CD4-positive, alpha-beta T cell treated with Interleukin-17A for 1 hour (primary cell): ENCODE results near the gene KIAA0040.
"Not testable (repeated sequence)": the region's sequence is repeated elsewhere in the genome, so short reads cannot be mapped to it uniquely, and the experiment has no call there.

ENCODE experiments used
- DNase-seq: peaks from one replicate; pipeline ENCODE4 v3.0.0-alpha.2; 2020

The KIAA0040 gene

DNA sequence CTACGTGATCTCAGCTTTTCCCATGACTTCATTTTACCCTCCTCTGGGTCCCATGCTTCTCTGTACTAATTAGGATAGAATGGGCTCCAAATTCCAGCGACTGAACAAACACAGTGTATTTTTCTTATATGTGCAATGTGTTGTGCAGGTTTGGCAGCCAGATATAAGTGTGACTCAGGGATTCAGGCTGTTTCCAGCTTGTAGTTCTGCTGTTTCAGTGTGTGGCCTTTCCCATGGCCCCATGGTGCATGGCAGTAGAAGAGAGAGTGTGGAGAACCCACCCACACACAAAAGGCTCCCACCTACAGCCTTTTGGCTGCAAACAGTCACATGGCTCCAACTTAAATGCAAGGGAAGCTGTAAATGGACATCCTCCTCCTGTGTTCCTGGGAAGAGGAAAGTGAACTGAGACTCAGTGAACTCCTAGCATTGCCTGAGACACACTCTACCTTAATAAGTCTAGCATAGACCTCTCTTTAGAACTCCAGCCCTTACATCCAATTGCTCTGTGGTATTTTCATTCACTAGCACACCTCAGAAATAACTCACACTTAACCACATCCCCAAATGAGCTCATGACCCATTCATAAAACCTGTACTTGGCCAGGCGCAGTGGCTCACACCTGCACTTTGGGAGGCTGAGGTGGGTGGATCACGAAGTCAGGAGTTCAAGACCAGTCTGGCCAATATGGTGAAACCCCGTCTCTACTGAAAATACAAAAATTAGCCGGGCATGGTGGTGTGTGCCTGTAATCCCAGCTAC lies 58.7 kb downstream of the KIAA0040 start:
- no peak for DNase-seq

DNA sequence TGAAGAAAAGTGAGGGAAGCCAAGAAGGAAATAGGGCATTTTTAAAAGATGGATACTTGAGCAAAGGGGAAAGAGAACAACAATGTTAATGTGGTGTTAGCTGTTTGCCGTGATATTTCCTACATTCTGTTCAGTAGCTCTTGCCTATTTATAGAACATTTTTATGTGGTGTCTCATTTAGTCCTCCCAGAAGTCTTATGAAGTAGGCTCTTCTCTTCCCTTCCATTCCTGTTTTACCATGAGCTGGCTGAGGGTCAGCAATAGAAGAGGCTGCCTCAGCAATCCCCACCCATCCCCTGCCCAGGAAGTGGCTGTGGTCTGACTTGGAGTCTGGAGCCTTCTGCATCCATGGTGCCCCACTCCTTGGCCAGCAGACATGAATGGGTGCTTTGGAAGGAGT lies 60.1 kb downstream of the KIAA0040 start:
- DNase-seq = no peak

DNA sequence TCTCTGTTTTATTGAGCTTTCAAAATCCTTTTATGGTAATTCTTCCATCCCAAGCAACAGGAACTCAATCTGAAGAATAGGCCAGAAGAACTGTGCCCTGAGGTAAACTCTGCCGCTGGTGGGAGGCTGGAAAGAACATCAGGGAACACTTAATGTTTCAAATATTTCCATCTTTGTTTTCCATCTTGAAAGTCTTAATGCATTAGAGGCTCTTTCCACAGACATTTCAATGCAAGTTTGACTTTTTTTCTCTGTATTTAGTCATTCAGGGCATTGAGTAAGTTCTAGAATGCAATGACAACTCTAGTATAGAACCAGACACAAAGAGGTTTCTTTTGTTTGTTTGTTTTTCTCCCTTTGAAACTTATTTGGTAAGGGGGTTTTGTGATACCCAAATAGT lies 61.5 kb downstream of the KIAA0040 start:
- DNase-seq = no peak

DNA sequence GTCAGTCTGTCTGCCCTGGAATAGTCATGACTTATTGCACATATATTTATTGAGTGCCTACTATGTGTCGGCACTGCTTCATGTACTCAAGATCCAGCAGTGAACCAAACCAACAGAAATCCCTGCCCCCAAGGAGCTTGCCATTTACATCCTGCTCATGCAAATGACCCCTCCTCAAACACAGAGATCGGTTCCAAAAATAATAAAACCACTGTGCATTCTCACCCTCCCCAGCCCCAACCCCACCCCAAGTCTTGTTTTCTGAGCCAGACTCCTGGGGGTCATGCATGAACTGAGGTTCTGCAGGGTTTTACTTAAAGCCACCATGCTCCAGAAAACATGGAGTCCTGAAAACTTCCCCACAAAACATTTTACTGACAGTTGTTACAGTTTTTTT lies 61.9 kb downstream of the KIAA0040 start:
- DNase-seq = no peak

DNA sequence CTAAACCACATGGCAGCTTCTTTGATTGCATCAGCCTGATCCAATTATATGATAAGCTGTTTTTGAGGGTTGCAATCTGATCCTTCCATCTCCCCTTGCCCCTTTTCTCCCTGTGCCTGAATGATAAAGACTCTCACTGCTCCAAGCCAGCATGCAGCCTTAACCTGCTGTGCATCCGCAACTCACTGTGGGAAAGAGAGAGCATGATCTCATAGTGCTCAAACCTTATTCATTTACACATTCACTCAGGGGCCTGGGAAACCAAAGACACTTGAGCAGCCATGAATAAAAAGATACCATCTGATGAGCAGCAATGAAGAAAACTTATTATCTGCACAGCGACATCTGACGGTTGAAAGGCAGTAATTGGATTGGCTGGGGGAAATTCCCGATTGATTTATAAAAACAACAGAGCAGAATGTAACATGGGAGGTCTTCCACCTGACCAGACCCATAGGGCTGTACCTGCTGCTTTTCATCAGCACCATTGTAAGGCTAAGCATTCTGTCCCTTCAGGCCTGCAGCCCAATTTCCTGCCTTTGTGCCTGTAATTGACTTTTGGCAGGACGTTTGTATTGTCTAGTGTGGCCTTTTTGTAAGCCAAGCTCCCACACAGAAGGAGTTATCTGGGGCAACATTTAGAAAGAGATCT lies 62.5 kb downstream of the KIAA0040 start:
- DNase-seq = no peak

DNA sequence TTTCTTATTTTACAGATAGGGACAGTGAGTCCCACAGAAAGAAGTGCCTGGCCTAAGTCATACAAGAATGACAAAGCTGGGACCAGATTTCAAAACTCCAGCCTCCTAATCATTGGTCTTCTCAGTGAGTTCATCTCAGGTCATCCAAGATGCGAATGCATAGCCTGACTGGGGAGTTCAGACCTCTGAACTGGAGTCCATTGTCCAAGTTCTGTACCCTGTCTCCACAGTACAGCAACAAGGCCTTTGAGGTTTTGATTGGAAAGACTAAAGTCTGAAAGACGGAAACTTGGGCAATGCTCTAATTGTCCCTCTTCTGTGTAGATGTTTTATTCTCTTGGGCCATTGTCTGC lies 63.0 kb downstream of the KIAA0040 start:
- no peak for DNase-seq

DNA sequence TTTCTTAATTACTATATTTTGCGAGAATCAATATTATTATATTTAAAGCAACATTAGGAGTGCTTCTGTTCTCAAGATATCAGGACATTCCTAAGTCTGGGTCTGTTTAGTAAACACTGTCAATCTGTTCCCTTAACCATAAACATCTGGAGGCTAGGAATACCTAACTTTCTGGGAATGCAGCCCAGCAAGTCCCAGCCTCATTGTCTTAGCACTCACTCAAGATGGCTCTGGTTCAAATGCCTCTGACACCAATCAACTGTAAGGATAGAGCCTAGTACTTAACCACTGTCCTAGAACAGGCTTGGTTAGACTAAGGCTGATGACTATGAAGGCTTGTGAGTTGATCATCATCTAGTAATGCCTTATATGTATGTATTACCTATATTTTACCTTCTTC lies 63.4 kb downstream of the KIAA0040 start:
- no peak for DNase-seq

DNA sequence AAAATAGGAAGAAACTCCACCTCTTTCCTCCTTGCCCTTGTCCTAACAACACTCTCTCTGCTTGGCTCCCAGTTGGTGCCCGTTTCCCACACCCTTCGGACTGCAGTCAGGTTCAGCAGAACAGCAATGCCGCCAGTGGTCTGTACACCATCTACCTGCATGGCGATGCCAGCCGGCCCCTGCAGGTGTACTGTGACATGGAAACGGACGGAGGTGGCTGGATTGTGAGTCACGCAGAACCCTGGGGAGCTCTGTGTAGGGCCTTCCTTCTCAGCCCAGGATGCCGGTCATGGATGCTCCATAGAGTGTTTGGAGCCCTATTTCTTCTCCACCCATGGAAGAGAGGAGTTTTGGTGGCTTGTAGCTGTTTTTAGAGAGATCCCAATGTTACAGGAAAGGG lies 64.1 kb downstream of the KIAA0040 start:
- no peak for DNase-seq

DNA sequence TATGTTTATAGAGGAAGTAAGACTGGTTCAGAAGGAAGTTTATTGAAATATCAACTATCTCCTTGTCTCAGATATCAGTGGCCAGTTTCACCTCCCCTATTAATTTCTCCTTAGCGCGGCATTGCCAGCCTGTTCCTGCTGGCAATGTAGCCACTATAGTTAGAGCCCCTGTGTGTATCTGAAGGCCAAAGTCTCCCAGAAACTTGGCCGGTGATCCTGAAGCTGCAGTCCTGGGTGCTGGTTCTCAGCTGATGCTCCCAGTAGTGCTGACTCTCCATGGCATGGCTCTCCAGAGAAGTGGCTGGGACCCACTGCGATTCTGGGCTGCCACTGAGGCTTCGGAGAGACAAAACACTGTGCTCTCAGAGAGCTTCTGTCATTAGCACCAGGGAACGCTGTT lies 65.0 kb downstream of the KIAA0040 start:
- DNase-seq = no peak

DNA sequence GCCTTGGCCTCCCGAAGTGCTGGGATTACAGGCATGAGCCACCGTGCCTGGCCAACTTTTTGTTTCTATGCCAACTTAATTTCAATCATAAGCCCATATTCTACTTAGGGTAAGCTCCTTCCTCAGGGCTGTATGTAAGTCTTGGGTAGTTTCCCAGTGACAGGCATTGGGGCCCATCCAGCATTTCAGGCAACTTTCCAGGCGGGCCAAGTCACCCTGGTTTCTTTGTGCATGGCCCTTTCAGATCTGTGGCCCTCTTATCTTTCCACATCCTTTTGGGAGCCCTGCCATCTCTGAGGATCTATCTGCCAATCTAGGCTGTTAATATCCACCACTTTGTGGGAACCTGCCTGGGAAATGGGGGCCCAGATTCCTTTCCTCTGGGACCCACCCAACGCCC lies 66.2 kb downstream of the KIAA0040 start:
- no peak for DNase-seq

DNA sequence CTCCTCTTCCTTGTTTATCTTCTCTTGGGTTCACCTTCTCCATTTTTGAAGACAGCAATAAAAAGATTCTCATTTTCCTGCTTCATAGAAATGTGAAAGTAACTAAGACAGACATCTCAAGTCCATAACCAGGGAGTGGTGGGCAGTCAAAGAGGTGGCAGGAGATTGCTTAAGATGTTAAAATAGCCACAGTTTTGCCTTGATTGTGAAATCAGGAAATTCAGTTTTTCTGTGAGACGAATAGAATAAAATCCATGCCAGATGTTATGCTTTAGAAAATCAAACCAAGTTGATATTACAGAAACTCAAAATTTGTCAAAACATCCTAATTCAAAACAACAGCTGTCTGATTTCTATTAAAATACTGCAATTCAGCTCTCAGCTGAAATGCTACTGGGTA lies 67.7 kb downstream of the KIAA0040 start:
- no peak for DNase-seq

DNA sequence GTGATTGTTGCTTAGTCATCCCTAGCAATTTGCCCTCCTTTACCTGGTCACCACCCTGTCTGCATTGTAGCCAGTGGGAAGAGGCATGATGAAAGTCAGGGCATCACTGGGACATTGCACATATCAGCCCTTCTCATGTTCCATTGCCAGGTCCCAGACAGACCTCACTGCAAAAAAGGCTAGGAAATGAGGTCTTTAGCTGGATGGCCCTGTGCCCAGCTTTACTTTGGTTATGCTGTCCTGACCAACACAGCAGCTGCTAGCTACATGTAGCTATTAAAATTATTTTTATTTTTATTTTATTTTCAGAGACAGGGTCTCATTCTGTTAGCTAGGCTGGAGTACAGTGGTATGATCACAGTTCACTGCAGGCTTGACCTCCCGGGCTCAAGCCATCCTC lies 72.1 kb downstream of the KIAA0040 start:
- no peak for DNase-seq

DNA sequence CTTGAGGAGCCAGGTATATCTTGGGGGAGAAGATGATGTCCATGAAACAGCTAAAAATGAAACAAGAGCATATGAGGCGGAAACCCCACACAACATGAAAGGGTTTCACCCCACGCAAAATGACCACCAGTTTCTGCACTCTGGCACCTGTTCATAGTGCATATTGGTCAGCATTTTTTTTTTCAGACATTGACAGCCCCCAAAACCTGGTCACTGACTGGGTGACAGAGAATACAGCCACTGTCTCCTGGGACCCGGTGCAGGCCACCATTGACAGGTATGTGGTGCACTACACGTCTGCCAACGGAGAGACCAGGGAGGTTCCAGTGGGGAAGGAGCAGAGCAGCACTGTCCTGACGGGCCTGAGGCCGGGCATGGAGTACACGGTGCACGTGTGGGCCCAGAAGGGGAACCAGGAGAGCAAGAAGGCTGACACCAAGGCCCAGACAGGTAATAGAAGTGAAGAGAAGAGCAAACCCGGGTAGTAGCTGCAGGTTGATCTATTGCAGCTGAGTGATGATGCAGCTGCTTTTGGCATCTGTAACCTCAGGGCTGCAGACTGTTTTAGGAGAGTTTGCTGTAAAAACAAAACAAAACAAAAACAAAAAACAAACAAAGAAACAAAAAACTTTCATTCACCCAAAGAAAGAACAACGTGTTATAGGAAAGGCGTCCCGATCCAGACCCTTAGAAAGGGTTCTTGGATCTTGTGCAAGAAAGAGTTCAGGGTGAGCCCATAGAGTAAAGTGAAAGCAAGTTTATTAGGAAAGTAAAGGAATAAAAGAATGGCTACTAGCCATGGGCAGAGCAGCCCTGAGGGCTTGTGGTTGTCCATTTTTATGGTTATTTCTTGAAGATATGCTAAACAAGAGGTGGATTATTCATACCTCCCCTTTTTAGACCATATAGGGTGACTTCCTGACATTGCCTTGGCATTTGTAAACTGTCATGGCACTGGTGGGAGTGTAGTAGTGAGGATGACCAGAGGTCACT lies 73.9 kb downstream of the KIAA0040 start:
- DNase-seq = no peak

DNA sequence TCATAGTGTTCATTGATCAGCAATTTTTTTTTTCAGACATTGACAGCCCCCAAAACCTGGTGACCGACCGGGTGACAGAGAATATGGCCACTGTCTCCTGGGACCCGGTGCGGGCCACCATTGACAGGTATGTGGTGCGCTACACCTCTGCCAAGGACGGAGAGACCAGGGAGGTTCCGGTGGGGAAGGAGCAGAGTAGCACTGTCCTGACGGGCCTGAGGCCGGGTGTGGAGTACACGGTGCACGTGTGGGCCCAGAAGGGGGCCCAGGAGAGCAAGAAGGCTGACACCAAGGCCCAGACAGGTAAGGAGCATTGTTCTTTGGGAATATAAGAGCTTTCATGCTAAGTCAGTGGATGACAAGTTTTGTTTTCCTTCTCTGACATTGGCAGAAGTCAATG lies 75.7 kb downstream of the KIAA0040 start:
- no peak for DNase-seq

DNA sequence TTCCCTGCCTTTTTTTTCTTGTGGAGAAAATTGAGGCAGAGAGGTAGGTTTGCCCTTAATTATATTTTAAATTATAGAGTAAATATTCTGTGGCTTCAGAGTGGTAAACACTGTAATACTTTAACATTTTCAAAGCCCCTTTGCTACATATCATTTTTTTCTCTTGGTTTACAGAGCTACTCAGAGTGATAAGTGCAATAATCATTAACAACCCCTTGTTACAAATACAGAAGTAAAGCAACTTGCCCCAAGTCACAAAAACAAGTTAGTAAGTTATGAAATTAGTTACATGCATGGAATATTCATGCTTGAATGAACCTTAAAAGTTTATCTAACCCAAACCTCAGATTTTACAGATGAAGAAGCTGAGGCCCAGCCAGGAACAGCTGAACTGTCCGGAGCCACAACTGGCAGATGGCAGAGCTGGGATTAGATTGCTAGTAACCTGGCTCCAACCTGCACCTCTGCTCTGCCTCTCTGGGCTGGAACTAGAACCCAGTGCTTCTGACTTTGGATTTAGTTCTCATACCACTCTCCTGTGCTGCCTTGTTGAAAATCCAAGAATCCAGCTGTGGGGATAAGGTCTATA lies 76.3 kb downstream of the KIAA0040 start:
- DNase-seq = no peak

DNA sequence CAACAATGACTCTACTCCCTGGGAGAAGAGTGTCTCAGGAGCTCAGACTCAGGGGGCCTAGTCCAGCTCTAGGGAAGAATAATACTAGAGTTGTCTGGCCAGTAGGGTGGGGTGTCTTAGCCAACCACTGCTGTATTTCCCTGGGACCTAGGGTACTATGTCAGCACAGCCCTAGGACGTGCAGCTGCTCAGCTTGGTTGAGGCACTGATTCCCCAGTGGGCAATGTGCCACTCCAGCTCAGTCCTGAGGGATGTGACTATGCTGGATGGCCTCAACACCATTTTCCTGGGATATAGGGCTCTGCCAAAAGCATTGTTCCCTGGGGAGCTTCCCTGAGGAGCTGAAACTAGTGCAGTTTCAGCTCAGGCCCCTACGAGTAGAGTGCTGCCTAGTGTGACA lies 77.6 kb downstream of the KIAA0040 start:
- no peak for DNase-seq

DNA sequence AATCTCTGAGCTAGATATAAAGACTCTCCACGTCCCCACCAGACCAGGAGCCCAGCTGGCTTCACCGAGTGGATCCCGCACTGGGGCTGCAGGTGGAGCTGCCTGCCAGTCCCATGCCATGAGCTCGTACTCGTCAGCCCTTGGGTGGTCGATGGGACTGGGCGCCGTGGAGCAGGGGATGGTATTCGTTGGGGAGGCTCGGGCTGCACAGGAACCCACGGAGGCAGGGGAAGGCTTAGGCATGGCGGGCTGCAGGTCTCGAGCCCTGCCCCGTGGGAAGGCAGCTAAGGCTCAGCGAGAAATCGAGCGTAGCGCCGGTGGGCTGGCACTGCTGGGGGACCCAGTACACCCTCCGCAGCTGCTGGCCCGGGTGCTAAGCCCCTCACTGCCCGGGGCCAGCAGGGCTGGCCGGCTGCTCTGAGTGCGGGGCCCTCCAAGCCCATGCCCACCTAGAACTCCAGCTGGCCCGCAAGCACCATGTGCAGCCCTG lies 84.2 kb downstream of the KIAA0040 start:
- DNase-seq = not testable (repeated sequence)
